ENCODE data around the gene MGMT. TPM values are rescaled to one million over a fixed set of nuclear protein-coding genes. Genes with fewer than 3 reads are reported as not detected.

Gene MGMT
- polyA plus RNA-seq, 3 donors, result 11.7 to 28.1 (median 22.7) TPM

DNA sequence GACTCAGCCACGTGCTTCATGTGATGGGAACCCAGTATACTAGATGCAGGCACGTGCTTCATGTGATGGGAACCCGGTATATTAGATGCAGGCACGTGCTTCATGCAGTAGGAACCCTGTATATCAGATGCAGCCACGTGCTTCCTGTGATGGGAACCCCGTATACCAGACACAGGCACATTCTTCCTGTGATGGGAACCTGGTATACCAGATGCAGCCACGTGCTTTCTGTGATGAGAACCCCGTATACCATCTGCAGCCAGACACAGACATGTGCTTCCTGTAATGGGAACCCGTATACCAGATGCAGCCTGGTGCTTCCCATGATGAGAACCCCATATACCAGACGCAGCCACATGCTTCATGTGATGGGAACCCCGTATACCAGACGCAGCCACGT lies 44.0 kb downstream of the MGMT start:
- WGBS, 3 donors, result 89 to 95% (median 91%) methylated on average over 13 of the region's 13 CpGs
- no peak overlapping the region for H3K27ac ChIP-seq (ENCODE audit: low read depth, low read length)

- 92 to 96% (median 94%) methylated on average over 12 of the region's 12 CpGs for WGBS, 3 donors
- H3K27ac ChIP-seq (ENCODE audit: low read depth, low read length), result no peak overlapping the region
Measured at GRCh38 chr10:129511758-129512157, 44.7 kb downstream of the MGMT start.

GRCh38 chr10:129513312-129513711 lies 46.3 kb downstream of the MGMT start:
- WGBS, 3 donors, result 66 to 82% (median 81%) methylated on average over 8 of the region's 8 CpGs

DNA sequence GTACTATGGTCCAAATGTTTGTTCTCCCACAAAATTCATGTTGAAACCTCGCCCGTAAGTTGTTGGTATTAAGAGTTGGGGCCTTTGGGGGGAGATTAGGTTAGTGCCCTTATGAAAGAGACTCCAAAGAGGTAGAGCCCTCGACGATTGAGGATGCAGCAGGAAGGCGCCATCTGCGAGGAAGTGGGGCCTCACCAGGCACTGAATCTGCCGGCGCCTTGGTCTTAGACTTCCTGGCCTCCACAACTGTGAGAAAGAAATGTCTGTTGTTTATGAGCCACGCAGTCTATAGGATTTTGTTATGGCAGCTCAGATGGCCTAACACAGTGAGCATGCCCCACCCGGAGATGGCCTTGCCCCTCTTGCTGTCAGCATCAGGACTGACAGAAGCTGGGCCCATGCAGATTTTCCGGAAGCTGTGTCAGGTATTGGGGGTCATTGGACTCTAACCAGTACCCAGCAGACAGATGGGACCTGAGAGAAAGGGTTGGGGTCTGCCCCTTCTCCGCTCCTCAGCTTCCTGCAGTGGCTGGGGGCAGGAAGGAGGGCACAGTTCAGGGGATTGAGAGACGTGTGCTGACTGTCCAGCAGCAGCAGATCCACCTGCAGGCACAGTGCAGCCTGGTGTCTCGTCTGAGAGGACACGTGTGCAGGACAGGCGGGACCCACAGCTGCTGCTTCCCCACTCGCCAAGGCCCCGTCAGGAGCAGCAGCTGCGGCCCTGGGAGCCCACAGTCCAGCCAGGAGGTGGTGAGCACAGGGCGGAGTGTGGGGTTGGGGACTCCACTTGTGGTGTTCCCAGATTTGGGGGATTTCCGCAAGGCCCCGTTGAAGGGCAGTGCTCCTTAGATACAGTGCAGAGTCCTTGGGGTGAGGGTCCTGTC lies 47.8 kb downstream of the MGMT start:
- 82 to 88% (median 86%) methylated on average over 22 of the region's 22 CpGs for WGBS, 3 donors
- no peak overlapping the region for H3K27ac ChIP-seq (ENCODE audit: low read depth, low read length)

More at GRCh38 chr10:129513312-129513711, 46.3 kb downstream of the MGMT start:
- H3K27ac ChIP-seq (ENCODE audit: low read depth, low read length), result no peak overlapping the region

DNA sequence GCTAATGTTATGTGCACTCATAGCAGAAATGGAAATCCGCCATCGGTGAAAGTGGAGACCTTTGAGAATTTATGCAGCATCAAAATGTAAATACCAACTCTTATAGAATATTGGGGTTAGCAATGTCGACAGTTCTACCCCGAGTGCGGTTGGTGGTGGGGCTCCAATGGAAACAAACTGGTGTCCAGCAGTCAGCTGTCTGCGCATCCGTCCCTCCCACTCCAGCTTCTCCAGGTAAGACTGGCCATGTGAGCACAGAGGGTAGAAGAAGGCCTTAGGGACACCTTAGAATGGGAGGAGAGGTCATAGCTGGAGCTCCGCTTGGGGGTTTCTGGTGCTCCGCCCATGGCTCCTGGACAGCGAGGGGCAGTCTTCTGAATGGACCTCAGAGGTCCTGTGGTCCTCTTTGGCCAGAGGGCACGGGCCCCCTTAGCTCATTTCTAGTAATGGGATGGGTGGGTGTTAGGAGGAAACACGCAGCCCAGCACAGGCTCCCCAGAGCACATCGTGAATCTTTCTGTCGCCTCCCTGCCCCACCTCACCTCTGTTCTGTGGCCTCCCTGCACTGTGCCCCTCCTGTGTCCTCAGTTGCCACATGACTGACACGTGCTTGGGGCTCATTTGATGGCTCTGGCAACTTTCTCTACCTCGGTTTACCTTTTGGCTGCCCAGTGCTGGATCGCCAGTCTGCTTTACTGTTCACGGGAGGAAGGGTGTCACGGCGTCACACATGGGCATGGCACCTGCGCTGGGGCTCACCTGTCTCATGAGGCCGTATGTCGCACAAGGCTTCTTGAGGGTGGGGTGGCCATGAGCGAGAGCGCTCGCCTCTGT lies 50.0 kb downstream of the MGMT start:
- 91 to 94% (median 94%) methylated on average over 26 of the region's 26 CpGs for WGBS, 3 donors
- no peak overlapping the region for H3K27ac ChIP-seq (ENCODE audit: low read depth, low read length)

- WGBS, 3 donors, result 79 to 82% (median 80%) methylated on average over 10 of the region's 10 CpGs
- no peak overlapping the region for H3K27ac ChIP-seq (ENCODE audit: low read depth, low read length)
Measured at GRCh38 chr10:129517680-129518057, 50.6 kb downstream of the MGMT start.

GRCh38 chr10:129518793-129519192 lies 51.8 kb downstream of the MGMT start:
- 55 to 66% (median 66%) methylated on average over 6 of the region's 6 CpGs for WGBS, 3 donors
- H3K27ac ChIP-seq (ENCODE audit: low read depth, low read length), result no peak overlapping the region

GRCh38 chr10:129520440-129521080 lies 53.5 kb downstream of the MGMT start:
- 94 to 96% (median 95%) methylated on average over 26 of the region's 26 CpGs for WGBS, 3 donors
- no peak overlapping the region for H3K27ac ChIP-seq (ENCODE audit: low read depth, low read length)

- WGBS, 3 donors, result 85 to 95% (median 93%) methylated on average over 22 of the region's 22 CpGs
- no peak overlapping the region for H3K27ac ChIP-seq (ENCODE audit: low read depth, low read length)
Measured at GRCh38 chr10:129521161-129522025, 54.4 kb downstream of the MGMT start.

- no peak overlapping the region for H3K27ac ChIP-seq (ENCODE audit: low read depth, low read length)
- WGBS, 3 donors, result 87 to 91% (median 90%) methylated on average over 7 of the region's 7 CpGs
Measured at GRCh38 chr10:129522041-129522585, 55.1 kb downstream of the MGMT start.

DNA sequence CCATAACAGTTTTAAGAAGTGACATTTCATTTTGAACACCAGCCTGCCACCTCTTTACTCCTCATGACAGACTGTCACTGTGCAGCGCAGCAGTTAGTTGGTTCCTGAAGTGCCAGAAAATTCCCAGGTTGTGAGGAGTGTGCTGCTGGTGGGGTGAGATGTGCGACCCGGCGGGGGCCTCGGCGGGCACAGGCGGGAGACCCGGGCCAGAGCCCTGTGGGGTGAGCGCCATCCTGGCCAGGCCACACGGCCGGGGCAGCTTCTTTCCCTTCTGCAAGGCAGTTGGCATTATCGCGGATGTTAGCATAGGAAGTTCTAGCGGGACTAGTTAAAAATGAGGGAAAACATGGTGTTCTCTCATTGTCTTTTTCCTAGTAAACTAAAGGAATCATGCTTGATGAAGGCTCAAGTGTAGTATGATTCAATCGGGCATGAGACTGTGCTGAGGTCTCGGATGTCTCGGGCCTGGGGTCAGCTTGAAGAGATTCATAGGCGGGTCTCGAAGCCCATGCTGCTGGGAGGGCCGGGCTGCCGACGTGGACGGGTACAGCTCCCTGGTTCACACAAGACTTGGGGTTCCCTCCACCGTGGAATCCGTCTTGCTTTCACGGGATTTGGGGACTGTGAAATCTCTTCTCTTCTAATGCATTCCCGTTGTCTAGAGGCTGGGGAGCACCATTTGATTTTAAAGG lies 56.1 kb downstream of the MGMT start:
- H3K27ac ChIP-seq (ENCODE audit: low read depth, low read length), result no peak overlapping the region
- 94% methylated on average over 27 of the region's 27 CpGs for WGBS, 3 donors

GRCh38 chr10:129523723-129524316 lies 56.8 kb downstream of the MGMT start:
- WGBS, 3 donors, result 76 to 91% (median 82%) methylated on average over 11 of the region's 11 CpGs

GRCh38 chr10:129524936-129525335 lies 57.9 kb downstream of the MGMT start:
- 72 to 79% (median 72%) methylated on average over 3 of the region's 3 CpGs for WGBS, 3 donors
- no peak overlapping the region for H3K27ac ChIP-seq (ENCODE audit: low read depth, low read length)

More at GRCh38 chr10:129523723-129524316, 56.8 kb downstream of the MGMT start:
- no peak overlapping the region for H3K27ac ChIP-seq (ENCODE audit: low read depth, low read length)

DNA sequence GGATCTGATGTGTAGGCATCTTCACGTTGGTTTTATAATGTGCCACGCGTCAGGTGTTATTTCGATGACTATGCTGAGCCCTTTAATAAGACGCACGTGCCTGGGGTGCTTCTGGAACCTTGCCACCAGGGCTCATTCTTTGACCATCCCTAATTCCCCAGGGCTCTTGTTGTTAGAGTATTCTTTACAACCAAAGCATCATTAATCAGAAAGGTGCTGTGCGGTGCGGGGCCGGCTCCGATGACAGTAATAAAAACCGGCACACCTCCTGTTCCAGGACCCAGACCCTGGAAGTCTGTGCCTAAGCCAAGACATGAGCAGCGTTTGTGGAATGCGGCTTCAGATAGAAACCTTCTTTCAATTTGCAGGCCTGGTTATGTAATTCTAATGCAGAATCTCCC lies 58.4 kb downstream of the MGMT start:
- H3K27ac ChIP-seq (ENCODE audit: low read depth, low read length), result no peak overlapping the region
- WGBS, 3 donors, result 57 to 59% (median 58%) methylated on average over 13 of the region's 13 CpGs

GRCh38 chr10:129526943-129527342 lies 59.9 kb downstream of the MGMT start:
- no peak overlapping the region for H3K27ac ChIP-seq (ENCODE audit: low read depth, low read length)
- 91 to 98% (median 91%) methylated on average over 12 of the region's 12 CpGs for WGBS, 3 donors

- no peak overlapping the region for H3K27ac ChIP-seq (ENCODE audit: low read depth, low read length)
- WGBS, 3 donors, result 89 to 97% (median 90%) methylated on average over 16 of the region's 16 CpGs
Measured at GRCh38 chr10:129528376-129528978, 61.4 kb downstream of the MGMT start.
